ENCODE data around the gene ZSCAN23. TPM values are rescaled to one million over a fixed set of nuclear protein-coding genes. Genes with fewer than 3 reads are reported as not detected.

The ZSCAN23 gene
- total RNA-seq, 1 experiment from 2014 or later: 3.3 TPM

DNA sequence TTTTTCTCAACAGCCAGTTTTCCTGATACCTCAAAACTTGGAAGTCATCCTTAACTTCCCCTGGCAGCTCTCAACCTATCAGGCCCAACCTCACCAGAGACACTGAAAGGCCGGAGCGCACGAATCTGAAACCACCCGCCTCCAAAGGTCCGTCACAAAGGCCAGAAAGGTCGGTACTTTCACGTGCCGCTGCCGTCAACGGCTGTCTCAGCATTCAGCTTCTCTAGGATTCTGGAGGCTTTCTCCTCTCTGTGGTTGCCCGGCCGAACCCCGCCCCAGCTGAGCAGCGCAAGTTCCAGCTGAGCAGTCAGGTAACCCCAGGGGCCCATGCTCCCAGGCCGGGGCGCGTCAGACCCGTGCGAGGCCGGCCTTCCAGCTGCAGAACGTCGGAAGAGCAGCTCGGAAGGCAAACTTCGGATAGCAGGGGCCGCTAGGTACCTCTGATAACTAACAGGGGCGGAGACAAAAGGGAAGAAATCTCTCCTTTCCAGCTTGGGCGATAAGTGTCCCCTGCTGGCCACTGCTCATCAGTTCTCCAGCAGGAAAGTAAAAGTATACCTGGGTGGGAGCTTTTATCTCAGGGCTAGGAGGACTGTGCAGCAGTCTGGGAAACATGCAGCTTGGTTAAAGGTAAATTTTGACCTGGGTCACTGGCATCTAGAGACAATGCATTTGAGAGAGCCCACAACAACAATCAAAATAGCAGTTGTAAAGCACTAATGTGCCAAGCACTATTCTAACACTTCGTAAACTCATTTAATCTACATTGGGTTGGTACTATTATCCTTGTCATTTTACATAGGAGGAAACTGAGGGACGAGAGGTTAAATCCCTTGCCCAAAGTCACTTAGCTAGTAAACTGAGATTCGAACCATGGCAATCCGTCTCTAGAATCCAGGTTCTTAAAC is 59.8 kb downstream of the ZSCAN23 start:
- no peaks in the 10 kb centered on the region for H3K4me1 ChIP-seq (ENCODE audit: low read length)
- no peaks in the 10 kb centered on the region for H3K9me2 ChIP-seq (replicated peaks; ENCODE audit: insufficient read depth, low read length)
- H3K79me2 ChIP-seq (ENCODE audit: low read length): peaks cover 52% of the 10 kb centered on the region
- peaks cover 87% of the 10 kb centered on the region for H3K36me3 ChIP-seq (ENCODE audit: insufficient read depth, low read length)
- no peak overlapping the region for H3K4me2 ChIP-seq (ENCODE audit: low read depth, low read length, poor library complexity, severe bottlenecking)
- H3K9me3 ChIP-seq (ENCODE audit: low read length): peaks cover 13% of the 10 kb centered on the region
- H3K27ac ChIP-seq (ENCODE audit: low read length): no peak overlapping the region
- H2AFZ ChIP-seq (ENCODE audit: low read length): no peak overlapping the region
- no peaks in the 10 kb centered on the region for H4K20me1 ChIP-seq (ENCODE audit: insufficient read depth, low read depth, low read length)
- no peak overlapping the region for H3K9ac ChIP-seq (ENCODE audit: low read length)
- H3K4me3 ChIP-seq (ENCODE audit: low read length): no peak overlapping the region
- DNase-seq: peak; percentile 27
- no peaks in the 10 kb centered on the region for H3K27me3 ChIP-seq (ENCODE audit: low read length)

Small RNA genes lying within 50 kb of the gene (small RNA-seq; reads per million reads assigned to genes)
- not detected for gene RNU2-45P

Other genes with a start within 250 kb of the ZSCAN23 start
- gene ZSCAN9, start 218.2 kb downstream of the ZSCAN23 start, total RNA-seq (2014; rRNA removed; shearing (Covaris generic); ENCODE audit: low replicate concordance): 18.9 and 35.1 TPM in 2 replicates
- gene ZKSCAN4, start 191.2 kb downstream of the ZSCAN23 start, total RNA-seq (2014; rRNA removed; shearing (Covaris generic); ENCODE audit: low replicate concordance): 6.1 and 12.4 TPM in 2 replicates
- 0.11 TPM in 1 of 2 replicates, not detected in the other for gene NKAPL, start 184.2 kb downstream of the ZSCAN23 start, total RNA-seq (2014; rRNA removed; shearing (Covaris generic); ENCODE audit: low replicate concordance)
- 16.8 and 19.2 TPM in 2 replicates for gene ZSCAN26, start 176.3 kb downstream of the ZSCAN23 start, total RNA-seq (2014; rRNA removed; shearing (Covaris generic); ENCODE audit: low replicate concordance)
- gene PGBD1, start 161.9 kb downstream of the ZSCAN23 start, total RNA-seq (2014; rRNA removed; shearing (Covaris generic); ENCODE audit: low replicate concordance): 8.2 and 9.7 TPM in 2 replicates
- gene ZSCAN31, start 107.3 kb downstream of the ZSCAN23 start, total RNA-seq (2014; rRNA removed; shearing (Covaris generic); ENCODE audit: low replicate concordance): 4.0 and 4.2 TPM in 2 replicates
- gene ZKSCAN3, start 93.5 kb downstream of the ZSCAN23 start, total RNA-seq (2014; rRNA removed; shearing (Covaris generic); ENCODE audit: low replicate concordance): 4.5 and 5.1 TPM in 2 replicates
- gene ZSCAN12, start 43.7 kb downstream of the ZSCAN23 start, total RNA-seq (2014; rRNA removed; shearing (Covaris generic); ENCODE audit: low replicate concordance): 9.3 and 12.0 TPM in 2 replicates
- not detected in 2 replicates for gene GPX6, start 72.3 kb upstream of the ZSCAN23 start, total RNA-seq (2014; rRNA removed; shearing (Covaris generic); ENCODE audit: low replicate concordance)
- not detected in 2 replicates for gene GPX5, start 82.4 kb upstream of the ZSCAN23 start, total RNA-seq (2014; rRNA removed; shearing (Covaris generic); ENCODE audit: low replicate concordance)